IMR-90 (cell line): ENCODE data around the gene CYP26B1. TPM values are rescaled to one million over a fixed set of nuclear protein-coding genes. Genes with fewer than 3 reads are reported as not detected.

Experiments used
- ATAC-seq: fragments of 200-7000 bp; cut with Tn5 transposase; 2 replicates; pipeline ENCODE4 v1.9.1; 2020; ENCODE audit warnings: low read depth, mild to moderate bottlenecking, moderate library complexity
- BruUV-seq: library from RNA; stranded (reverse); fragments of 400-500 nt; replicated peaks from 2 replicates; lab custom pipeline; 2021; lab: Mats Ljungman, UMichigan
- CTCF ChIA-PET: fragments of 300-600 bp; formaldehyde crosslinking; extraction: SDS; loops from one replicate; lab custom pipeline; 2021; ENCODE audit warnings: antibody characterized with exemption; lab: Yijun Ruan, JAX
- POLR2A ChIA-PET: fragments of 300-600 bp; sonication (Branson Sonifier 250); formaldehyde crosslinking; loops from one replicate; lab custom pipeline; 2022; ENCODE audit warnings: antibody characterized with exemption; ENCODE audit not compliant: unreplicated experiment; lab: Charles Lee
- DNase-seq: peaks from one replicate; pipeline ENCODE4 v3.0.0; 2013
- H2AFZ ChIP-seq: replicated peaks from 2 replicates; pipeline ENCODE3; 2013; ENCODE audit warnings: low read length, mild to moderate bottlenecking; ENCODE audit not compliant: poor library complexity
- H2AK5ac ChIP-seq: 2 replicates; pipeline ENCODE4 v1.6.1; 2013; ENCODE audit warnings: low read depth, low read length, inconsistent platforms
- H2AK9ac ChIP-seq: replicated peaks from 2 replicates; pipeline ENCODE3; 2013; ENCODE audit warnings: mild to moderate bottlenecking, low read depth, low read length, moderate library complexity; ENCODE audit not compliant: poor library complexity
- H2BK120ac ChIP-seq: 2 replicates; pipeline ENCODE4 v1.6.1; 2013; ENCODE audit warnings: low read depth, low read length, inconsistent platforms
- H2BK15ac ChIP-seq: 3 replicates; pipeline ENCODE4 v1.6.1; 2013; ENCODE audit warnings: low read depth, low read length, inconsistent platforms
- H2BK20ac ChIP-seq: 2 replicates; pipeline ENCODE4 v1.6.1; 2013; ENCODE audit warnings: low read depth, mild to moderate bottlenecking, inconsistent platforms, low read length, moderate library complexity
- H2BK5ac ChIP-seq: 2 replicates; pipeline ENCODE4 v1.6.1; 2013; ENCODE audit warnings: mild to moderate bottlenecking, low read depth, low read length, inconsistent platforms; ENCODE audit not compliant: poor library complexity, severe bottlenecking
- H3K14ac ChIP-seq: replicated peaks from 2 replicates; pipeline ENCODE4 v1.6.1; 2013; ENCODE audit warnings: low read depth, low read length, inconsistent platforms
- H3K18ac ChIP-seq: 2 replicates; pipeline ENCODE4 v1.6.1; 2013; ENCODE audit warnings: low read depth, low read length, control low read depth
- H3K23ac ChIP-seq: 2 replicates; pipeline ENCODE4 v1.6.1; 2013; ENCODE audit warnings: low read depth, low read length, inconsistent platforms
- H3K27ac ChIP-seq: 2 replicates; pipeline ENCODE4 v1.5.1; 2013; ENCODE audit warnings: mild to moderate bottlenecking, control low read depth, low read length; ENCODE audit not compliant: insufficient read depth
- H3K27me3 ChIP-seq: 2 replicates; pipeline ENCODE4 v1.6.1; 2013; ENCODE audit warnings: low read length; ENCODE audit not compliant: control insufficient read depth, insufficient read depth
- H3K36me3 ChIP-seq: 2 replicates; pipeline ENCODE4 v1.6.1; 2013; ENCODE audit warnings: low read length, mixed read lengths; ENCODE audit not compliant: control insufficient read depth, insufficient read depth
- H3K4ac ChIP-seq: 2 replicates; pipeline ENCODE4 v1.6.1; 2013; ENCODE audit warnings: low read depth, low read length, inconsistent platforms
- H3K4me1 ChIP-seq: 2 replicates; pipeline ENCODE4 v1.6.1; 2013; ENCODE audit warnings: low read length, mixed read lengths; ENCODE audit not compliant: control insufficient read depth, insufficient read depth
- H3K4me2 ChIP-seq: 2 replicates; pipeline ENCODE4 v1.6.1; 2013; ENCODE audit warnings: low read depth, mild to moderate bottlenecking, control low read depth, low read length, moderate library complexity
- H3K4me3 ChIP-seq: 2 replicates; pipeline ENCODE4 v1.5.1; 2013; ENCODE audit warnings: low read depth, mild to moderate bottlenecking, control low read depth, low read length, moderate library complexity; ENCODE audit not compliant: insufficient read depth
- H3K56ac ChIP-seq: 2 replicates; pipeline ENCODE4 v1.6.1; 2013; ENCODE audit warnings: low read length, inconsistent platforms; ENCODE audit not compliant: insufficient read depth; ENCODE audit errors: extremely low read depth
- H3K79me1 ChIP-seq, 2 experiments: 2 replicates each; pipeline ENCODE4 v1.6.1; 2013; ENCODE audit warnings: low read length in 2 of 2, inconsistent platforms in 1 of 2, low read depth in 1 of 2
- H3K9ac ChIP-seq: 2 replicates; pipeline ENCODE4 v1.6.1; 2013; ENCODE audit warnings: low read depth, low read length, control low read depth
- H3K9me1 ChIP-seq: 2 replicates; pipeline ENCODE4 v1.6.1; 2013; ENCODE audit warnings: low read length, inconsistent platforms; ENCODE audit not compliant: insufficient read depth
- H3K9me3 ChIP-seq: 2 replicates; pipeline ENCODE4 v1.6.1; 2013; ENCODE audit warnings: low read length; ENCODE audit not compliant: control insufficient read depth, insufficient read depth
- H4K20me1 ChIP-seq: 2 replicates; pipeline ENCODE4 v1.6.1; 2013; ENCODE audit warnings: low read length, inconsistent platforms; ENCODE audit not compliant: insufficient read depth
- H4K5ac ChIP-seq: 2 replicates; pipeline ENCODE4 v1.6.1; 2013; ENCODE audit warnings: mild to moderate bottlenecking, low read depth, low read length, control low read depth
- H4K8ac ChIP-seq, 2 experiments: 2 replicates each; pipeline ENCODE4 v1.6.1; 2013; ENCODE audit warnings: low read depth in 2 of 2, low read length in 2 of 2, control low read depth in 1 of 2, inconsistent platforms in 1 of 2
- H4K91ac ChIP-seq: 2 replicates; pipeline ENCODE4 v1.6.1; 2013; ENCODE audit warnings: low read depth, low read length, inconsistent platforms; ENCODE audit not compliant: insufficient read depth
- BHLHE40 ChIP-seq: fragments of 150-350 bp; IDR thresholded peaks from 2 replicates; pipeline ENCODE4 v1.6.1; 2016; ENCODE audit warnings: mild to moderate bottlenecking, low read depth, low read length
- CEBPB ChIP-seq: IDR thresholded peaks from 2 replicates; pipeline ENCODE4 v1.6.1; 2012; ENCODE audit warnings: low read depth, low read length, improper control_type of control experiment
- FOS ChIP-seq: fragments of 150-350 bp; IDR thresholded peaks from 2 replicates; pipeline ENCODE4 v1.6.1; 2016; ENCODE audit warnings: low read depth, low read length
- MAFK ChIP-seq: IDR thresholded peaks from 2 replicates; pipeline ENCODE4 v1.6.1; 2012; ENCODE audit warnings: low read depth, low read length, improper control_type of control experiment
- MAZ ChIP-seq: IDR thresholded peaks from 2 replicates; pipeline ENCODE4 v1.6.1; 2012; ENCODE audit warnings: low read depth, mild to moderate bottlenecking, low read length, improper control_type of control experiment, moderate library complexity, borderline replicate concordance
- MXI1 ChIP-seq: IDR thresholded peaks from 2 replicates; pipeline ENCODE4 v1.6.1; 2012; ENCODE audit warnings: low read depth, mild to moderate bottlenecking, low read length, moderate library complexity, borderline replicate concordance
- NFE2L2 ChIP-seq: fragments of 150-350 bp; IDR thresholded peaks from 2 replicates; pipeline ENCODE4 v1.6.1; 2016; ENCODE audit warnings: low read depth, mild to moderate bottlenecking, low read length
- RCOR1 ChIP-seq: IDR thresholded peaks from 2 replicates; pipeline ENCODE4 v1.6.1; 2012; ENCODE audit warnings: mild to moderate bottlenecking, low read length, improper control_type of control experiment; ENCODE audit not compliant: insufficient replicate concordance
- RFX5 ChIP-seq: IDR thresholded peaks from 2 replicates; pipeline ENCODE4 v1.8.0; 2012; ENCODE audit warnings: low read depth, mild to moderate bottlenecking, low read length, moderate library complexity
- SMC3 ChIP-seq: fragments of 150-350 bp; IDR thresholded peaks from 2 replicates; pipeline ENCODE4 v1.6.1; 2016; ENCODE audit warnings: low read depth, mild to moderate bottlenecking, antibody characterized with exemption, low read length, moderate library complexity
- USF2 ChIP-seq: fragments of 150-350 bp; IDR thresholded peaks from 2 replicates; pipeline ENCODE4 v1.6.1; 2017; ENCODE audit warnings: mild to moderate bottlenecking, antibody characterized with exemption, low read length, low read depth
- WGBS, 2 experiments: methylation state at CpG; one replicate each; pipeline versions ENCODE4 v1.1.5 to v1.1.7; 2013; ENCODE audit warnings: missing lambda C conversion rate in 2 of 2; ENCODE audit not compliant: insufficient read length in 1 of 2; ENCODE audit errors: extremely low coverage in 2 of 2; 5-methylcytosine and 5-hydroxymethylcytosine counted together
- dilution Hi-C: fragments of 300-500 bp; cut with HindIII; formaldehyde crosslinking; loops from one replicate; pipeline ENCODE4 v1.14.3; 2018; ENCODE audit warnings: low sequenced_read_pairs; ENCODE audit not compliant: unreplicated experiment
- in situ Hi-C: fragments of 300-500 bp; cut with MboI; formaldehyde crosslinking; loops from 3 replicates; pipeline ENCODE4 v1.14.3; 2019; ENCODE audit warnings: low sequenced_read_pairs, inconsistent platforms, mixed read lengths
- intact Hi-C: fragments of 100-400 bp; cut with micrococcal nuclease; formaldehyde crosslinking; loops from 2 replicates; pipeline ENCODE4 v1.10.0; 2022
- polyA plus RNA-seq, 3 experiments: library from polyadenylated mRNA; depleted of rRNA; stranded (reverse); fragments of >200 nt; gene quantifications; 2 replicates each; pipeline ENCODE4 v1.2.3, GENCODE V29; 2012; ENCODE audit warnings: low replicate concordance in 1 of 3
- total RNA-seq: library from RNA; depleted of rRNA; stranded (reverse); fragments of >200 nt; gene quantifications from 2 replicates; pipeline ENCODE4 v1.2.3, GENCODE V29; 2012

CYP26B1 gene
- total and polyA plus RNA-seq, 2 of the 4 experiments (the other 2 are of a cell fraction), result 0.02 TPM; not detected in 1

GRCh38 chr2:72112981-72113846 lies 34.4 kb downstream of the CYP26B1 start:
- peaks cover 11% of the 10 kb centered on the region; the same call in 1 of the 2 replicates for H3K4me1 ChIP-seq
- H3K27me3 ChIP-seq, result peaks cover 2% of the 10 kb centered on the region
- no peak overlapping the region for H2BK5ac ChIP-seq
- H3K4ac ChIP-seq, result no peak overlapping the region
- no peak overlapping the region for H4K8ac ChIP-seq
- intact Hi-C loops, result no loop called here
- no peak overlapping the region for H2AK5ac ChIP-seq
- no peak overlapping the region for H4K5ac ChIP-seq
- no peak overlapping the region for H3K18ac ChIP-seq
- POLR2A ChIA-PET, result no interaction called here
- no peak overlapping the region for H3K14ac ChIP-seq
- dilution Hi-C loops, result no loop called here
- H3K9me1 ChIP-seq, result no peaks in the 10 kb centered on the region
- H2AFZ ChIP-seq, result peak overlapping the region; percentile 40
- 84% methylated on average over 5 of the region's 12 CpGs; no CpG with 5 or more reads in 1 of the 2 experiments for WGBS, 2 experiments
- TF ChIP-seq MAZ (no peak), RFX5 (no peak), MAFK (no peak), SMC3 (no peak), BHLHE40 (no peak), FOS (no peak), CEBPB (no peak), USF2 (no peak), RCOR1 (no peak), MXI1 (no peak), NFE2L2 (no peak)
- CTCF ChIA-PET, result interaction anchor here (0.7 kb wide), 1 partner anchor 9 kb away, joined by 3 read pairs; no protein-coding TSS in a partner anchor
- ATAC-seq (no peak), DNase-seq (no peak)
- H4K20me1 ChIP-seq, result no peaks in the 10 kb centered on the region
- no peak overlapping the region for H2BK120ac ChIP-seq
- H3K4me3 ChIP-seq, result no peak overlapping the region
- no peak overlapping the region for H3K4me2 ChIP-seq
- no peak overlapping the region for H2BK20ac ChIP-seq
- H3K23ac ChIP-seq, result no peak overlapping the region
- BruUV-seq, result no TSS peak
- H3K79me1 ChIP-seq, result no peaks in the 10 kb centered on the region
- H2BK15ac ChIP-seq, result no peak overlapping the region
- H3K36me3 ChIP-seq, result no peaks in the 10 kb centered on the region
- no peaks in the 10 kb centered on the region for H3K9me3 ChIP-seq
- in situ Hi-C loops, result no loop called here
- no peak overlapping the region for H4K91ac ChIP-seq
- no peak overlapping the region for H2AK9ac ChIP-seq
- no peak overlapping the region for H3K56ac ChIP-seq
- no peak overlapping the region for H3K9ac ChIP-seq
- no peak overlapping the region for H3K27ac ChIP-seq
